Stimulated activated CD4-positive, alpha-beta T cell treated with anti-CD3 and anti-CD28 coated beads, TNF-alpha, amount 100 ng/mL, for 24 hours (primary cell): Measurements from ENCODE around the gene KLHL1.
"Not testable (repeated sequence)": the region's sequence is repeated elsewhere in the genome, so short reads cannot be mapped to it uniquely, and the experiment has no call there.

ENCODE experiments used
- DNase-seq, 3 experiments: peaks; one replicate each; pipeline ENCODE4 v3.0.0-alpha.2; 2020; ENCODE audit warnings: low read depth in 3 of 3

KLHL1 gene

GRCh38 chr13:70108356-70109105 lies at the start of gene KLHL1:
TSS of gene KLHL1 (minus strand) at chr13:70108452. CDS start at chr13:70107699, 753 bp downstream.
- DNase-seq = no peak

GRCh38 chr13:70142658-70143057 lies 34.4 kb upstream of the KLHL1 start:
- not testable (repeated sequence) for DNase-seq

GRCh38 chr13:70128098-70128497 lies 19.8 kb upstream of the KLHL1 start:
- no peak for DNase-seq

GRCh38 chr13:70125693-70126092 lies 17.4 kb upstream of the KLHL1 start:
- DNase-seq = no peak

- no peak for DNase-seq
These were observed 9.2 kb upstream of the KLHL1 start for GRCh38 chr13:70117338-70117905.

- no peak for DNase-seq
These were observed 562 bp downstream of the KLHL1 start, which contains the start of gene ATXN8OS for GRCh38 chr13:70107498-70108281. TSS of gene ATXN8OS (plus strand) at chr13:70107826.

- DNase-seq = no peak
These were observed 1.1 kb downstream of the KLHL1 start for GRCh38 chr13:70107125-70107497.

- DNase-seq = no peak
These were observed 3.8 kb downstream of the KLHL1 start for GRCh38 chr13:70104481-70104880.

- DNase-seq = no peak
These were observed 9.6 kb downstream of the KLHL1 start for GRCh38 chr13:70098669-70099068.

GRCh38 chr13:70090036-70090723 lies 18.1 kb downstream of the KLHL1 start:
- no peak for DNase-seq

- no peak for DNase-seq
These were observed 19.3 kb downstream of the KLHL1 start for GRCh38 chr13:70088926-70089325.

- no peak for DNase-seq
These were observed 21.0 kb downstream of the KLHL1 start for GRCh38 chr13:70087247-70087646.

- no peak for DNase-seq
These were observed 28.2 kb downstream of the KLHL1 start for GRCh38 chr13:70080012-70080411.

GRCh38 chr13:70054572-70054971 lies 53.7 kb downstream of the KLHL1 start:
- no peak for DNase-seq

GRCh38 chr13:70051531-70051930 lies 56.7 kb downstream of the KLHL1 start:
- no peak for DNase-seq

GRCh38 chr13:70043685-70044084 lies 64.6 kb downstream of the KLHL1 start:
- no peak for DNase-seq

- no peak for DNase-seq
These were observed 66.1 kb downstream of the KLHL1 start for GRCh38 chr13:70042193-70042592.

- DNase-seq = no peak
These were observed 74.0 kb downstream of the KLHL1 start for GRCh38 chr13:70034286-70034685.

GRCh38 chr13:70027551-70027950 lies 80.7 kb downstream of the KLHL1 start:
- no peak for DNase-seq

- DNase-seq = no peak
These were observed 84.7 kb downstream of the KLHL1 start for GRCh38 chr13:70023516-70023915.

GRCh38 chr13:70022646-70023045 lies 85.6 kb downstream of the KLHL1 start:
- no peak for DNase-seq

- no peak for DNase-seq
These were observed 92.1 kb downstream of the KLHL1 start for GRCh38 chr13:70016116-70016515.
